GM19455 (cell line): ENCODE measurements around the gene COMT.
"Not testable (repeated sequence)": the region's sequence is repeated elsewhere in the genome, so short reads cannot be mapped to it uniquely, and the experiment has no call there.

Source experiments
- ATAC-seq: cut with Tn5 transposase; IDR thresholded peaks from one replicate; pipeline ENCODE4 v1.9.1; 2021; ENCODE audit not compliant: unreplicated experiment

COMT gene

GRCh38 chr22:19928207-19928606, 13.4 kb upstream of the COMT start:
- ATAC-seq: no peak

- no peak for ATAC-seq
Observed at GRCh38 chr22:19929586-19930550, 11.7 kb upstream of the COMT start.

- no peak for ATAC-seq
Observed at GRCh38 chr22:19930551-19931486, 10.8 kb upstream of the COMT start.

- ATAC-seq: no peak
Observed at GRCh38 chr22:19931514-19931913, 10.1 kb upstream of the COMT start.

- no peak for ATAC-seq
Observed at GRCh38 chr22:19932367-19933206, 9.0 kb upstream of the COMT start.

GRCh38 chr22:19933341-19934241, 8.0 kb upstream of the COMT start:
- ATAC-seq: no peak

- ATAC-seq: not testable (repeated sequence)
Observed at GRCh38 chr22:19935123-19935718, 6.4 kb upstream of the COMT start.

- ATAC-seq: no peak
Observed at GRCh38 chr22:19936513-19936912, 5.1 kb upstream of the COMT start.

GRCh38 chr22:19937616-19938473, 3.7 kb upstream of the COMT start:
- ATAC-seq: no peak

- ATAC-seq: no peak
Observed at GRCh38 chr22:19940536-19941364, 822 bp upstream of the COMT start.

GRCh38 chr22:19942157-19943081, 847 bp downstream of the COMT start:
- no peak for ATAC-seq

GRCh38 chr22:19943082-19944026, 1.8 kb downstream of the COMT start:
- no peak for ATAC-seq

GRCh38 chr22:19948057-19948760, 6.6 kb downstream of the COMT start:
- no peak for ATAC-seq

GRCh38 chr22:19951346-19951745, 9.8 kb downstream of the COMT start:
- ATAC-seq: no peak
